ENCODE measurements around the gene LATS2. TPM values are rescaled to one million over a fixed set of nuclear protein-coding genes. Genes with fewer than 3 reads are reported as not detected.
A peak's percentile ranks its signal among the peaks of the same experiment; 100 is the strongest.

The LATS2 gene
- total RNA-seq, 6 experiments from 2014 or later = 6.8 to 12.8 (median 8.7) TPM

- ATAC-seq = peak in 1 of 4 donors; percentile 8
- Histone ChIP-seq H3K9me3 (no peaks in the 10 kb centered on the region), H3K4me3 (no peak overlapping the region), H3K36me3 (peaks cover 0 to 12% (median 4%) of the 10 kb centered on the region in 4 donors), H3K4me1 (peaks cover 0 to 8% (median 0%) of the 10 kb centered on the region in 4 donors), H3K27me3 (no peaks in the 10 kb centered on the region), H3K27ac (no peak overlapping the region)
- 95% methylated on average over 7 of the region's 9 CpGs for WGBS (ENCODE audit: insufficient coverage, low coverage, low lambda C conversion rate, missing lambda C conversion rate)
- TF ChIP-seq POLR2A (IDR thresholded peaks at IDR 0.05) = no peak
- TF ChIP-seq, protein P1, sequence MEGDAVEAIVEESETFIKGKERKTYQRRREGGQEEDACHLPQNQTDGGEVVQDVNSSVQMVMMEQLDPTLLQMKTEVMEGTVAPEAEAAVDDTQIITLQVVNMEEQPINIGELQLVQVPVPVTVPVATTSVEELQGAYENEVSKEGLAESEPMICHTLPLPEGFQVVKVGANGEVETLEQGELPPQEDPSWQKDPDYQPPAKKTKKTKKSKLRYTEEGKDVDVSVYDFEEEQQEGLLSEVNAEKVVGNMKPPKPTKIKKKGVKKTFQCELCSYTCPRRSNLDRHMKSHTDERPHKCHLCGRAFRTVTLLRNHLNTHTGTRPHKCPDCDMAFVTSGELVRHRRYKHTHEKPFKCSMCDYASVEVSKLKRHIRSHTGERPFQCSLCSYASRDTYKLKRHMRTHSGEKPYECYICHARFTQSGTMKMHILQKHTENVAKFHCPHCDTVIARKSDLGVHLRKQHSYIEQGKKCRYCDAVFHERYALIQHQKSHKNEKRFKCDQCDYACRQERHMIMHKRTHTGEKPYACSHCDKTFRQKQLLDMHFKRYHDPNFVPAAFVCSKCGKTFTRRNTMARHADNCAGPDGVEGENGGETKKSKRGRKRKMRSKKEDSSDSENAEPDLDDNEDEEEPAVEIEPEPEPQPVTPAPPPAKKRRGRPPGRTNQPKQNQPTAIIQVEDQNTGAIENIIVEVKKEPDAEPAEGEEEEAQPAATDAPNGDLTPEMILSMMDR (IDR thresholded peaks at IDR 0.05) = no peak
- intact Hi-C loops (cut with DNase I) = no loop called here
- DNase-seq = no peak
Observed at GRCh38 chr13:21047087-21047486, 14.3 kb downstream of the LATS2 start.

GRCh38 chr13:21046203-21046602, 15.2 kb downstream of the LATS2 start:
- TF ChIP-seq, protein P1 (IDR thresholded peaks at IDR 0.05) = no peak
- no peak for TF ChIP-seq POLR2A (IDR thresholded peaks at IDR 0.05)
- peaks cover 0 to 12% (median 4%) of the 10 kb centered on the region in 4 donors for H3K36me3 ChIP-seq
- no peak for DNase-seq
- no peak for ATAC-seq
- no peak overlapping the region for H3K4me3 ChIP-seq
- no peaks in the 10 kb centered on the region for H3K9me3 ChIP-seq
- H3K4me1 ChIP-seq = peaks cover 0 to 8% (median 0%) of the 10 kb centered on the region in 4 donors
- 77% methylated on average over 7 of the region's 7 CpGs for WGBS (ENCODE audit: insufficient coverage, low coverage, low lambda C conversion rate, missing lambda C conversion rate)
- no peak overlapping the region for H3K27ac ChIP-seq
- no peaks in the 10 kb centered on the region for H3K27me3 ChIP-seq
- intact Hi-C loops (cut with DNase I) = no loop called here

DNA sequence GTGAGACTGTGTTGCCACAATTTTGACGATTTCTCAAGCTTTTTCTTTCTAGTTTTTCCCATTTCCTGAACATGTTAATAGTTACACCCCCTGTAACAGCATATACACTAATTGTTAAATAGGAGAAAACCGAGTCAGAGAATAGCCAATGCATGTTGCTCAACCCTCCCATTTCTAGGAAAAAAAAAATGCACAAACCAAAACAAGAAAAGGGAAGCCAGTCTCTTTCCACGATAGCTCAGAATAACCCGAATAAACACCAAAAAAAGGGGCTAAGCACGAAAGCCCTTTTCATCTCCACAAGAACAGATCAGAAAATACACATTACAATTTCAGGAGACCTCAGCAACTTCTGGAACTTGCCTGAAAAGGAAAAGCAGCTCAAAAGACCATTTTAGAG, 16.3 kb downstream of the LATS2 start:
- peaks cover 0 to 12% (median 4%) of the 10 kb centered on the region in 4 donors for H3K36me3 ChIP-seq
- intact Hi-C loops (cut with DNase I) = no loop called here
- DNase-seq (no peak), ATAC-seq (no peak)
- TF ChIP-seq, protein P1 (IDR thresholded peaks at IDR 0.05) = no peak
- no peak for TF ChIP-seq POLR2A (IDR thresholded peaks at IDR 0.05)
- WGBS (ENCODE audit: insufficient coverage, low coverage, low lambda C conversion rate, missing lambda C conversion rate) = 55% methylated on average over 5 of the region's 5 CpGs
- H3K9me3 ChIP-seq = no peaks in the 10 kb centered on the region
- H3K4me1 ChIP-seq = peaks cover 0 to 8% (median 0%) of the 10 kb centered on the region in 4 donors
- H3K27ac ChIP-seq = no peak overlapping the region
- no peaks in the 10 kb centered on the region for H3K27me3 ChIP-seq
- H3K4me3 ChIP-seq = no peak overlapping the region

DNA sequence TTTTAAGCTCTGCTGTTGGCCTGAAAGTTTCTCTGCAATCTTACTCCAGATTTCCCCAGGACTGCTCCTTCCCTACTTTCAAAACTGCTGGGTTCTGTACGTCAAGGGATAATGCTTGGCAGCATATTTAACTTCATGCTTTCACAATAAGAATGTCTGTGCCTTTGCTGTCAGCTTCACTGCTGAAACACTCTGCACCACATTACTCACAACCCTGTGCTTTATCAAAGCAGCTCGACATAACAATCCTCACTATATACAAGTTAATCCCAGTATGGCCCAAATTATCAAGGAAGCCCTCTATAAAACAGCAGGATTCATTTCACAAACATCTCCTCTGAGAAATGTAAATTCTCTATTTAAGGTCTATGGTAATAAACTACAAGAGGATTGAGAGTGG, 17.5 kb downstream of the LATS2 start:
- TF ChIP-seq POLR2A (IDR thresholded peaks at IDR 0.05) = no peak
- TF ChIP-seq, protein P1 (IDR thresholded peaks at IDR 0.05) = no peak
- H3K4me3 ChIP-seq = no peak overlapping the region
- H3K36me3 ChIP-seq = peaks cover 0 to 12% (median 4%) of the 10 kb centered on the region in 4 donors
- no peaks in the 10 kb centered on the region for H3K9me3 ChIP-seq
- H3K4me1 ChIP-seq = peaks cover 0 to 8% (median 0%) of the 10 kb centered on the region in 4 donors
- WGBS (ENCODE audit: insufficient coverage, low coverage, low lambda C conversion rate, missing lambda C conversion rate) = 63% methylated on average over 2 of the region's 2 CpGs
- no peak overlapping the region for H3K27ac ChIP-seq
- intact Hi-C loops (cut with DNase I) = no loop called here
- DNase-seq = no peak
- no peaks in the 10 kb centered on the region for H3K27me3 ChIP-seq
- ATAC-seq = peak in 1 of 4 donors; percentile 22
